Mammary microvascular endothelial cell (primary cell): ENCODE results near the gene CLDN9. TPM values are rescaled to one million over a fixed set of nuclear protein-coding genes. Genes with fewer than 3 reads are reported as not detected.

Experiments
- total RNA-seq: library from RNA; depleted of rRNA; stranded (reverse); fragments of >200 nt; gene quantifications from 2 replicates; pipeline ENCODE4 v1.2.3, GENCODE V29; 2015

CLDN9 gene
- total RNA-seq: not detected in 2 replicates

GRCh38 chr16:3012828-3013420 is at the start of gene CLDN9:
TSS of gene CLDN9 (plus strand) at chr16:3012923. CDS start at chr16:3013363, 440 bp downstream.

GRCh38 chr16:2963723-2964474 is 48.8 kb upstream of the CLDN9 start, which contains the start of gene KREMEN2:
TSS of gene KREMEN2 (plus strand) at chr16:2964275. CDS start at chr16:2964521, 246 bp downstream.

GRCh38 chr16:2968738-2969544 is 43.8 kb upstream of the CLDN9 start, which contains the start of gene PAQR4:
TSS of gene PAQR4 (plus strand) at chr16:2969348. CDS start at chr16:2969675, 327 bp downstream.

GRCh38 chr16:2980227-2981176 is 32.2 kb upstream of the CLDN9 start, which contains the start of gene PKMYT1:
TSS of gene PKMYT1 (minus strand) at chr16:2980446. CDS start at chr16:2979657, 789 bp downstream.

GRCh38 chr16:3017794-3018506 is 5.2 kb downstream of the CLDN9 start, which contains the start of gene CLDN6:
TSS of gene CLDN6 (minus strand) at chr16:3018183. CDS start at chr16:3016021, 2,162 bp downstream.

GRCh38 chr16:3020247-3020603 is 7.5 kb downstream of the CLDN9 start, which contains the start of gene TNFRSF12A:
TSS of gene TNFRSF12A (plus strand) at chr16:3020368. CDS start at chr16:3020398, 30 bp downstream.

GRCh38 chr16:3023669-3024478 is 11.2 kb downstream of the CLDN9 start, which contains the start of the genes HCFC1R1 and THOC6:
TSS of gene HCFC1R1 (minus strand) at chr16:3023942. CDS start at chr16:3023941, 1 bp downstream.
TSS of gene THOC6 (plus strand) at chr16:3024035. CDS start at chr16:3024327, 292 bp downstream.

GRCh38 chr16:3036726-3037315 is 24.1 kb downstream of the CLDN9 start, which contains the start of gene BICDL2:
TSS of gene BICDL2 (minus strand) at chr16:3036944. CDS start at chr16:3035496, 1,448 bp downstream.

GRCh38 chr16:3045758-3046640 is 33.3 kb downstream of the CLDN9 start, which contains the start of gene MMP25:
TSS of gene MMP25 (plus strand) at chr16:3046561. CDS start at chr16:3046918, 357 bp downstream.

Other genes starting within 250 kb of the CLDN9 start
- gene ELOB, start 235.6 kb upstream of the CLDN9 start, total RNA-seq: 647 and 787 TPM in 2 replicates
- not detected in 2 replicates for gene PRSS33, start 225.4 kb upstream of the CLDN9 start, total RNA-seq
- gene PRSS41, start 214.5 kb upstream of the CLDN9 start, total RNA-seq: not detected in 2 replicates
- 0.20 and 1.2 TPM in 2 replicates for gene PRSS21, start 195.7 kb upstream of the CLDN9 start, total RNA-seq
- gene ZG16B, start 182.6 kb upstream of the CLDN9 start, total RNA-seq: 1.5 and 3.1 TPM in 2 replicates
- not detected in 2 replicates for gene PRSS22, start 154.8 kb upstream of the CLDN9 start, total RNA-seq
- gene FLYWCH2, start 129.7 kb upstream of the CLDN9 start, total RNA-seq: 50.6 and 67.3 TPM in 2 replicates
- 41.5 and 51.1 TPM in 2 replicates for gene FLYWCH1, start 101.0 kb upstream of the CLDN9 start, total RNA-seq
- gene KREMEN2, start 48.6 kb upstream of the CLDN9 start, total RNA-seq: not detected in 2 replicates
- 23.8 and 24.1 TPM in 2 replicates for gene PAQR4, start 43.6 kb upstream of the CLDN9 start, total RNA-seq
- gene PKMYT1, start 32.5 kb upstream of the CLDN9 start, total RNA-seq: 28.1 and 31.3 TPM in 2 replicates
- 0.15 TPM in 1 of 2 replicates, not detected in the other for gene CLDN6, start 5.3 kb downstream of the CLDN9 start, total RNA-seq
- gene TNFRSF12A, start 7.4 kb downstream of the CLDN9 start, total RNA-seq: 174 and 225 TPM in 2 replicates
- 18.6 and 24.1 TPM in 2 replicates for gene HCFC1R1, start 11.0 kb downstream of the CLDN9 start, total RNA-seq
- 30.9 and 37.2 TPM in 2 replicates for gene THOC6, start 11.1 kb downstream of the CLDN9 start, total RNA-seq
- gene BICDL2, start 24.0 kb downstream of the CLDN9 start, total RNA-seq: not detected in 2 replicates
- gene MMP25, start 33.6 kb downstream of the CLDN9 start, total RNA-seq: under 0.01 and 0.15 TPM in 2 replicates
- 824 and 885 TPM in 2 replicates for gene IL32, start 52.7 kb downstream of the CLDN9 start, total RNA-seq
- gene ZSCAN10, start 86.4 kb downstream of the CLDN9 start, total RNA-seq: not detected in 2 replicates
- 14.7 and 16.0 TPM in 2 replicates for gene ZNF205, start 99.7 kb downstream of the CLDN9 start, total RNA-seq
- gene ZNF213, start 122.1 kb downstream of the CLDN9 start, total RNA-seq: 4.8 and 4.9 TPM in 2 replicates
- 0.13 and 1.9 TPM in 2 replicates for gene OR1F1, start 175.3 kb downstream of the CLDN9 start, total RNA-seq
- 5.8 and 6.4 TPM in 2 replicates for gene ZNF200, start 222.2 kb downstream of the CLDN9 start, total RNA-seq
- not detected in 2 replicates for gene MEFV, start 243.7 kb downstream of the CLDN9 start, total RNA-seq